GM19035 (cell line): ENCODE results near the gene RBMS2.

Experiments
- ATAC-seq: cut with Tn5 transposase; IDR thresholded peaks from one replicate; pipeline ENCODE4 v1.9.1; 2021; ENCODE audit not compliant: unreplicated experiment

The RBMS2 gene

GRCh38 chr12:56578983-56579546 is 57.4 kb downstream of the RBMS2 start:
- ATAC-seq: no peak

GRCh38 chr12:56581418-56582145 is 60.0 kb downstream of the RBMS2 start:
- no peak for ATAC-seq

- ATAC-seq: no peak
Measured at GRCh38 chr12:56585098-56585497, 63.5 kb downstream of the RBMS2 start.

GRCh38 chr12:56589783-56590182 is 68.2 kb downstream of the RBMS2 start:
- no peak for ATAC-seq

- no peak for ATAC-seq
Measured at GRCh38 chr12:56590237-56590830, 68.7 kb downstream of the RBMS2 start.

DNA sequence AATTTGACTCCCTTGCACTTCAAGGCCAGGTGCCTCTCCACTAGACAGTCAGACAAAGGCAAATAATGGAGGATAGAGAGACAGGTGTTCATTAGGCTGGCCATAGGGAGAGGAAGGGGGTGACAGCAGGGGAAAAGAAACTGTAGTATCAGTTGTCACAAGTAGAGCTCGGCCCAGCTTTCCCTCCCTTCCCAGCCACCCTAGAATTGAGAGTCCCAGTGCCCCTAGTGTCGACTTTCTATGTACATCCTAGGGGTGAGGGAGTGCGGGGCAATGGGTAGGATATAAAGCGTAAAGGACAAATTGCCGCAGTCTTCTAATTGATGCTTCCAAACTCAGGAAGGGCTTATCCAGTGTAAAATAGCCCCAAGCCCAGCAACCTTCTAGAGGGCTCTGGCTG is 69.5 kb downstream of the RBMS2 start:
- ATAC-seq: no peak

GRCh38 chr12:56591961-56592360 is 70.3 kb downstream of the RBMS2 start:
- ATAC-seq: no peak

DNA sequence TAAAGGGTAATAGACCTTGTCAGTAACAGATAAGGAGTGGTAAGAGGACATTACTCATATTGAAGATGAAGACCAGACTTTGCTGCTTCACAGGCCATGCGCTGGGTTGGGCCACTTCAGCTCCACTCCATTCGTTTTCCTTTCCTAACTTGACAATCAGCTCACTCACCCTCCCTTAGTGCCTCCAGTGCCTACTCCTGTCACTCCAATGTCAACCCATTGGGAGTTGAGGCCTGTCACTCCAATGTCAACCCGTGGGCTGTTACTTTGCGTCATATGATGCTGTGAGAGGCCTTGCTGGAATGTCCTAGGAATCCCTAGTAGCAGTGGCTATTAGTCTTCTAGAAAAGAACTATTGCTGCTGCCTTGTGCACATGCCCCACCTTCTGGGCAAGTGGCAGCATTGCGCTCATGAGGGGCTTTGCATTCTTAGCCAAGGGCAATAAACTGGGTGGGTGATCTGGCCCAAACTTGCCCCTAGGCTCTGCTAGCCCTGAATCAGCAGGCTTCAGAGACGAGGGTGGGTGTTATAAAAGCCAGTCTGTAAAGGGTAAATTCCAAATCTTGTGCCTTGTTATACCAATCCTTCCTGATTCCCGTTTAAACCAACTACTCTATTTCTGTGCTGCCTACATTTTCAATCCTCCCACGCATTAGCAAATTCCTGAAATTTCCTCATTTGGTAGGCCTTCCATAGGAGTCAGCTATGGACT is 72.4 kb downstream of the RBMS2 start:
- no peak for ATAC-seq

- no peak for ATAC-seq
Measured at GRCh38 chr12:56596815-56597214, 75.2 kb downstream of the RBMS2 start.

DNA sequence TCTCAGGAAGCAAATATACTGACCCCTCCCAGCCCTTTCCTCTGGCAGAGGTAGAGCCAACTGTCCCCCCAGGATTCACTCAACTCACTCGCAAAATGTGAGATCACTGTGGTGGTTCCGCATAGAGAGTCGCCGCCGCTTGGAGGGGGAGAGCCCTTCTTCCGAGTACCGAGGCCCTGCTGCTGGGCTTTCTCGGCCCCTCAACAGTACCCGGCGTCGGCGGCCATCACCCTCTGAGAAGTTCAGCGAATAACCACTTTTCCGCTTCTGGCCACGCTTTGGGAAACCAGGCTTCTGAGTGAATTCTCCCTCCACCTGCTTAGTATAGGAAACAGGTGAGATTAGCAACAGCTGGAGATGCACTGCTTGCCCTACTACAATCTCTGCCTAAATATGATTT is 77.4 kb downstream of the RBMS2 start:
- ATAC-seq: no peak

DNA sequence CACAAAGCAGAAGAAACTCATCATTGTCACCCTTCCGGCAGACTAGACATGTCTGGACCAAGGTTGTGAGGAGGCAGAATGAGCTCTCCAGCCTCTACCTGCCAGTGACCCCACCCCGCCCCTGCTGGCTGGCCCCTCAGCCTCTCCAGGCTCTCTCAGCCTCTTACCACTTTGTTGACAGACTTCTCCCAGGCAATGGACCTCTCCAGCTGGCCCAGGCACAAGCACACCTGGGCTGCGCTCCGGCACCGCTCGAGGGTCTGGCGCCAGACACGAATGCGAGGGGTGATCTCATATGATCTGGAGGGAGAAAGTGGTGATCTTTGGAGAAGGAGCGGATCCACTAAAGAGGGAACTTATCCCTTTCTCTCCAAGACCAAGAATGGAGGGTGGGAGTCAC is 78.2 kb downstream of the RBMS2 start:
- no peak for ATAC-seq

- ATAC-seq: no peak
Measured at GRCh38 chr12:56600753-56601152, 79.1 kb downstream of the RBMS2 start.

DNA sequence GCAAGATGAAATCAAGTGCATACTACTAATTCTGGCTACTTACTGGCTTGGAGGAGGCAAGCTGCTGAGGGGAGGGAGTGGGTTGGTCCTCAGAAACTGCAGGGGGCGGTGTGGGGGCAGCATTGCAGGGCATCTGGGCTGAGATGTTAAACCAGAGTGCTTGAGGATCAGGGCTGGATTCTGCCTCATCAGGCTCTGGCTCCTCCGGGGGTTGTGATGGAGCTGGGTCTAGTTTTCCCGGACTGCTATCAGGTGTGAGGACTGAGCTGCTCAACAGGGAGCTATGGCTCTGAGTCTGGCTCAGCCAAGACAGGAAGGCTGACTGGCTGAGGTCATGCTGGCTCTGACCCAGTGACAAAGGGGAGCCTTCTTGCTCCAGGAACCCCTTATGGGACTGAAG is 79.9 kb downstream of the RBMS2 start:
- ATAC-seq: no peak

DNA sequence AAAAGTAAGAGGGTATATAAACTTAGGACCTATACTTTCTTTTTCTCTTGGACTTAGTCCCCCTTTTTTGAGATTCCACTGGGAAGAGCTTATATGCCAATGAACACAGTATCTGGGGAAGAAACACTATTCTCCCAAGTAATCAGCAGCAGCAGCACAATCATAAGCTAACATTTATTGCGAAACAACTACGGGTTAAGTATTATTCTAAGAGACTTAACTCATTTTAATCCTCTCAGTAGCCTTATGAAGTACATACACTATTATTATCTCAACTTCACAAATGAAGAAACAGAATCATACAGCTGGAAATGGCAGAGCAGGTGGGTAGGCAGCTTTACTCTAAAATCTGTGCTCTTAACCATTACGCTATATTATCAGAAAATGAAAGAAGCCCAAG is 80.6 kb downstream of the RBMS2 start:
- no peak for ATAC-seq

DNA sequence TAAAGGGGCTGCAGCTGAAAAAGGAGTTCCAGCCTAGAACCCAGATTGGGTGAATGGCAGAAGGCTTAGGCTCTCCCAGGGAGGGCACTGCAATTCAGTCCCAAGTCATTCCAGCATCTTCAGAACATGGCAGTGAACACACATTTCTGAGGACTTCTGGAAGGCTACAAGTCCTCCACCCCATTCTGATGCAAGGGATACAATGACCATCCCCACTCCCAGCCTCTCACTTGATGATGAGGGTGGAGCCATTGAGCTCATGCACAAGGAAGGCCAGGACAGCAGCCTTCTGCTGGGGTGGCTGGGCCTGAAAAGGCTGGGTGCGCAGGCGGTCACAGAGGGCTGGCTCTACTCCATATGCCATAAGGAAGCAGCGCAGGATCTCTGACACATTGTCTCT is 82.7 kb downstream of the RBMS2 start:
- no peak for ATAC-seq

- no peak for ATAC-seq
Measured at GRCh38 chr12:56614627-56615026, 93.0 kb downstream of the RBMS2 start.

GRCh38 chr12:56616244-56616643 is 94.6 kb downstream of the RBMS2 start:
- no peak for ATAC-seq

- ATAC-seq: no peak
Measured at GRCh38 chr12:56616925-56617324, 95.3 kb downstream of the RBMS2 start.

DNA sequence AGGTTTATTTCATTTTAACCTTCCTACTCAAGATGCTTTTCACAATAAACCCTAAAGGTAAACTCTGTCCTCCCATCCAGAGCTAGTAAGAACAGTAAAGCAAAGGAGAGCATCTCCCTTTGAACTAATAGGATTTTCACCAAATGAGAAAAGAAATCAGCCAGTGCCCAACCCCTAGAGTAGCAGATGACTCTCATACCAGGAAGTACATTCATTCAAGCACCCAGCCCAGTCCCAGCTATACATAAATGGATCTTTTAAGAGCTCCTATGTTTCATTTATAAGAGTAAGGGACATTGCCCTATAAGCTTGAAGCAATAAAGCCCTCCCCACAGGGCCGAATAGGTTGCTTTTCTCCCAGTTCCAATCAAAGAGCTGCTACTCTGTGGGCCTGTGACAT is 100.9 kb downstream of the RBMS2 start:
- ATAC-seq: no peak

GRCh38 chr12:56626701-56627100 is 105.1 kb downstream of the RBMS2 start:
- ATAC-seq: no peak

DNA sequence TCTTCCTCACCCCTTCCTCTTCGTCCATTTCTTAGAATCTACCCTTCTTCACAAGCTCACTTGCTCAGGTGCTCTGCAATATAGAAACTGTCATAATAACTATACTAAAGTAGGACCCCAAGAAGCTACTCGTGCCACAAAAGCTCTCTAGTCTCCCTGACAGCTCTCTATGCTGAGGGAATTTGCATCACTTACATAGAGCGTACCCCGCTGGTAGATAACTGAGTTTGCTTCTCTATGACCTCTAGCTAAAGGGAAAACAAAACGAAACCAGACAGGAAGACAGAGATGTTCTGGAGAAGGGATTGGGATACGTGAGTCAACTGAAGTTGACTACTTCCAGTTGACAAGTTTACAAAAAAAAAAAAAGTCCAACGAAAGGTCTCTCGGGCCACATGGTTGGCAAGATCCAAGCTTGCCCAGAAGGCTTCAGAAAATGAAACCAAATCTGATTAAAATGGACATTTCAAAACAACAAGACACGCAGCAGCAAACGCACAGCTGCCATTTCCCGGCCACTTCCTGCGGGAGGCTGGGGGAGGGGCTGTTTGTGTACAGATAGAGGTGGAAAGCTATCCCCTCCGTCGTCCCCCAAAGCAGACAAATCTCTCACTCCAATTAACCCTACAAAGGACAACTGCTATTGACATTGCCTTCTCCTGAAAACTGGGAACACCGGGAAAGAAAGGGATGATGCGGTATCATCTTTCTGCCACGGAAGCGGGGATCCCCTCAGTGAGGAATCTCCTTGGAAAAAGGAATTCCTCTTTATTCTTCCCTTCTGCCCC is 107.2 kb downstream of the RBMS2 start:
- ATAC-seq: no peak
